ELF-1 (cell line): ENCODE data around the gene IL1RAPL2.
"Not testable (repeated sequence)": the region's sequence is repeated elsewhere in the genome, so short reads cannot be mapped to it uniquely, and the experiment has no call there.

Experiments
- DNase-seq: peaks from one replicate; pipeline ENCODE4 v3.0.0-alpha.2; 2016; ENCODE audit warnings: low read depth, low spot score

The IL1RAPL2 gene

GRCh38 chrX:105017641-105018040 is 451.6 kb downstream of the IL1RAPL2 start:
- DNase-seq, result no peak

GRCh38 chrX:105018865-105019264 is 452.9 kb downstream of the IL1RAPL2 start:
- DNase-seq, result no peak

GRCh38 chrX:105028962-105029361 is 463.0 kb downstream of the IL1RAPL2 start:
- not testable (repeated sequence) for DNase-seq

GRCh38 chrX:105038672-105039328 is 472.8 kb downstream of the IL1RAPL2 start:
- DNase-seq, result no peak

GRCh38 chrX:105050921-105051320 is 484.9 kb downstream of the IL1RAPL2 start:
- no peak for DNase-seq

GRCh38 chrX:105051364-105051763 is 485.4 kb downstream of the IL1RAPL2 start:
- DNase-seq, result no peak

GRCh38 chrX:105052926-105053325 is 486.9 kb downstream of the IL1RAPL2 start:
- no peak for DNase-seq

GRCh38 chrX:105063743-105064142 is 497.7 kb downstream of the IL1RAPL2 start:
- DNase-seq, result peak; percentile 7

- DNase-seq, result no peak
Observed at GRCh38 chrX:105098201-105098600, 532.2 kb downstream of the IL1RAPL2 start.

GRCh38 chrX:105098812-105099211 is 532.8 kb downstream of the IL1RAPL2 start:
- DNase-seq, result no peak

- no peak for DNase-seq
Observed at GRCh38 chrX:105101378-105101777, 535.4 kb downstream of the IL1RAPL2 start.

GRCh38 chrX:105109936-105110335 is 543.9 kb downstream of the IL1RAPL2 start:
- DNase-seq, result no peak

GRCh38 chrX:105114554-105115130 is 548.6 kb downstream of the IL1RAPL2 start:
- DNase-seq, result no peak

GRCh38 chrX:105115596-105116320 is 549.8 kb downstream of the IL1RAPL2 start:
- not testable (repeated sequence) for DNase-seq

GRCh38 chrX:105116486-105116885 is 550.5 kb downstream of the IL1RAPL2 start:
- DNase-seq, result no peak

- DNase-seq, result no peak
Observed at GRCh38 chrX:105117621-105118020, 551.6 kb downstream of the IL1RAPL2 start.

- no peak for DNase-seq
Observed at GRCh38 chrX:105120463-105120862, 554.5 kb downstream of the IL1RAPL2 start.

- DNase-seq, result no peak
Observed at GRCh38 chrX:105121186-105121585, 555.2 kb downstream of the IL1RAPL2 start.

- no peak for DNase-seq
Observed at GRCh38 chrX:105126201-105126600, 560.2 kb downstream of the IL1RAPL2 start.

- no peak for DNase-seq
Observed at GRCh38 chrX:105134273-105134672, 568.3 kb downstream of the IL1RAPL2 start.

- no peak for DNase-seq
Observed at GRCh38 chrX:105136786-105137185, 570.8 kb downstream of the IL1RAPL2 start.

- DNase-seq, result no peak
Observed at GRCh38 chrX:105150036-105150435, 584.0 kb downstream of the IL1RAPL2 start.

- no peak for DNase-seq
Observed at GRCh38 chrX:105150557-105150956, 584.6 kb downstream of the IL1RAPL2 start.
